HG03025 (cell line): ENCODE data around the gene ADAT3.
A peak's percentile ranks its signal among the peaks of the same experiment; 100 is the strongest.
"Not testable (repeated sequence)": the region's sequence is repeated elsewhere in the genome, so short reads cannot be mapped to it uniquely, and the experiment has no call there.

Source experiments
- ATAC-seq: cut with Tn5 transposase; IDR thresholded peaks from one replicate; pipeline ENCODE4 v1.9.1; 2021; ENCODE audit warnings: mild to moderate bottlenecking, moderate library complexity; ENCODE audit not compliant: unreplicated experiment, low FRiP score

ADAT3 gene

DNA sequence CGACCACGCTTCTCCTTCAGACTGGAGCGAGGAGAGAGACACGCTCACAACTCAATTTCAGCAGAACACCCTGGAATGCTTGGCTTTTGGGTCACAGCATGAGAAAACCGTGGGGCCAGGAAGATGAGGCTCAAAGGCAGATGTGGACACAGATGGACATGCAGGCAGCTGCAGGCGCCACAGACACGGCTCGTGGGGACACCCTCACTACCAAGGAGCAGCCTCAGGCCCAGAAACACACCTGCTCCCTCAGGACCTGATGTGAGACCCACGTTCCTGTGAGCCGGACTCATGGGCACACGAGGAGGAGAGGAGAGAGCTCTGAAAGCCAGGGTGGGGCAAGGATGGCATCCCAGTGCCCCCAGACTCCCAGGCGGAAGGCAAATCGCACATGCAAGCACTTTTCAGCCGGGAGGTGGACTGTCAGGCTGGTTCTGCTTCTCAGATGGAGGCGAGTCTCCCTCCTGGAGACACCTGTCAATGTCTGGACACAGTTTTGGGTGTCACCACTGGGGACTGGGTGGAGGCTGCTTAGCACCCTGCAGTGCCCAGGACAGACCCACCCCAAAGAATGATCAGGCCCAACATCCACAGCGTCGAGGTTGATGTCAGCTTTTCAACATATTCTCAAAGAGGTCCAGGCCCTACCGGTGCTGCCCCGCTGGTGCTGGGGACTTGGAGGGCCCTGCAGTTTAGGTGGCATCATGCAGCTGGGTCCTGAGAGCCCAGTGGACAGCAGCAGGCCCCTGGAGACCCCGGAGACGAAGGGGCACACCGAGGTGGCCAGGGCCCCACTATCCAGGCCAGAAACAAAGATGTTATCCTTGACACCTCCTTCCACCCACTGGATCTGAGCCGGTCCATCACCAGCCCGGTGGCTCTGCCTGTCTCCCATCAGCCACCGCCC, 22.2 kb upstream of the ADAT3 start:
- ATAC-seq: no peak

DNA sequence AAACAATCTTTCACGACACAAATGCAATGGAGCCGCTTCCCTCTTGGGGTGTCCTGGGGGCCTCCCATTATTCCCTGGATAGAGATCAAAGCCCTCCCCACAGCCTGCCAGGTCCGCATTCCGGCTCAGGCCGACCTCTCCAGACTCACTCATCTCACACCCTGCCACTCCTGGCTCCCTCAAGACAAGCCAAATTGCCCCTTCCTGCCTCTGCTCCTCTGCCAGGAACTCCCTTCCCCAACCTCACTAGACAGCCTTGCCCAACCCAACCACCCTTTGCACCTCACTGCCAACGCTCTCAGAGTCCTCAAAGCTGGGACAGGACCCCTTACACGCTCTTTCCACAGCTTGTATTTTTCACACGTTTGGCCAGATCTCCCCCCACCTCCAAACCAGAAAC, 21.4 kb upstream of the ADAT3 start:
- ATAC-seq: no peak

DNA sequence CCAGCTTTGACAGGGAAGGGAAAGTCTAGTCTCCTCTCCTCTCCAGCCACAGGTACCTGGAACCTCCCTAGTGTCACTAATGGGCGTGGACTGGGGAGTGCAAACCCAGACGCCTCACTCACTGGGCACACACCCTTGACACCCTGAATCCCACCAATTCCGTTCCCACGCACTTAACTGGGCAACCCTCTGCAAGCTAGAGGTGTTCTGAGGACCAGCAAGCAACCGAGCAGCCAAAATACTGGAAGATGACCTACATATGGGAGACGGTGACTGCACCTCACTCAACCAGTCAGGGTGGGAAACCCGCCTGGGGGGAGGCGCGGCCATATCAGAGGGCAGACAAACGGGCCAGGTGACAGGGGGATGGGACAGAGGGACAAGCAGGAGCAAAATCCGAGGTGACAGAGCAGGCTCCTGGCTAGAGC, 20.9 kb upstream of the ADAT3 start:
- no peak for ATAC-seq

DNA sequence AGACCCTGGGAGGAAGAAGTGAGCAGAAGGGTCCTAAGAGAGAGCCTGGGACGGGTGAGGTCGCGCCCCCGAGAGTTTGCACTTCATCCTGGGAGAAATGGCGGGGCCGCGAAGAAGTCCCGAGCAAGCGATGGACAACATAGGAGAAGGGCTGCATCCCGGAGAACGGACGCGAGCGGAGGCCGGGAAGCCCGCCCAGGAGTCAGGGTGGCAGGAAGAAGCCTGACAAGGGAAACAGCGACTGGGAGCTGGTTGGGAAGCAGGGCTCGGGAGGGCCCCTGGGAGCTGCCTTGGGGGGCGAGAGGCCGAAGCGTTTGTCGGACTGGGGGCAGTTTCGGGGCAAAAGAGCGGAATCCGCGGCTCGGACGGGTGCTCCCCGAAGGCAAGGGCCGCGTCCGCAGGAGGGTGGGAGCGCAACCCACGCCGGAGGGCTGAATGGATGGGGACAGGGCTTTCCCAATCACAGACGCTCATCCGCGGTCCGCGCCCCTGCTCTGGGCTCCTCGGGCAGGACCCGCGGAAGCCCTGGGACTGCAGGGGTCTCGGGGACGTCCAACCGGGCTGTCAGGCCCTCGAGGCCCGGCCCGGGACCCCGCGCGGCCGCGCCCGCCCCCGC, 20.4 kb upstream of the ADAT3 start:
- ATAC-seq: peak; percentile 23

DNA sequence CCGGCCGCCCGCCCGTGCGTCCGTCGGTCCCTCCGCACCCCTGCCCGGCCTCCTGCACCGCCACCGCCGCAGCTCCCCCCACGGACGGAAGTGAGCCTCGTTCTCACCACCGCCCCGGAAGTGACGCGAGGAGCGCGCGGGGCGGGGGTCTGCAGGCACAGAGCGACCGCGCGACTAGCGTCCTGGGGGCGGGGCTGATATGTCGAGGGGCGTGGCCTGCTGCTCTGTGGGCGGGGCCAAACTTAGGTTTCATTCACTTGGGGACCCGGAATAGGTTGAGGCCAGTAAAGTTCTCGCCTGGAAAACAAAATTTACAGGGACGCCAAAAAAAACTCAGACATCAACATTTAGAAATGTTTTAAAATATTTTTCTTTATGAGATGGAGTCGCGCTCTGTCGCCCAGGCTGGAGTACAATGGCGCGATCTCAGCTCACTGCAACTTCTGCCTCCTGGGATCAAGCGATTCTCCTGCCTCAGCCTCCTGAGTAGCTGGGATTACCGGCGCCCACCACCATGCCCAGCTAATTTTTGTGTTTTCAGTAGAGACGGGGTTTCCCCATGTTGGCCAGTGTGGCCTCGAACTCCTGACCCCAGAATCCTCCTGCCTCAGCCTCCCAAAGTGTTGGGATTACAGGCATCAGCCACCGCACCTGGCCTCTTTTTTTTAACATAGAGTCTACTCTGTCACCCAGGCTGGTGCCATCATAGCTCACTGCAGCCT, 19.6 kb upstream of the ADAT3 start, which contains the start of gene ABHD17A:
Gene ABHD17A, minus strand, starts transcription at position 99 of the 722 bp plus-strand sequence. CDS start 3,930 bp downstream, outside the sequence.
- peak; percentile 51 for ATAC-seq

DNA sequence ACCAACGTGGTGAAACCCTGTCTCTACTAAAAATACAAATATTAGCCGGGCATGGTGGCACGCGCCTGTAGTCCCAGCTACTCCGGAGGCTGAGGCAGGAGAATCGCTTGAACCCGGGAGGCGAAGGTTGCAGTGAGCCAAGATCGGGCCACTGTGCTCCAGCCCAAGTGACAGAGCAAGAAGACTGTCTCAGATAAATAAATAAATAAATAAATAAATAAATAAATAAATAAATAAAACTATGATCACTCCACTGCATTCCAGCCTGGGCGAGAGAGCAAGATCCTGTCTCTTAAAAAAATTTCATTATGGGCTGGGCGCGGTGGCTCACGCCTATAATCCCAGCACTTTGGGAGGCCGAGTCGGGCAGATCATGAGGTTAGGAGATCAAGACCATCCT, 18.8 kb upstream of the ADAT3 start:
- not testable (repeated sequence) for ATAC-seq

DNA sequence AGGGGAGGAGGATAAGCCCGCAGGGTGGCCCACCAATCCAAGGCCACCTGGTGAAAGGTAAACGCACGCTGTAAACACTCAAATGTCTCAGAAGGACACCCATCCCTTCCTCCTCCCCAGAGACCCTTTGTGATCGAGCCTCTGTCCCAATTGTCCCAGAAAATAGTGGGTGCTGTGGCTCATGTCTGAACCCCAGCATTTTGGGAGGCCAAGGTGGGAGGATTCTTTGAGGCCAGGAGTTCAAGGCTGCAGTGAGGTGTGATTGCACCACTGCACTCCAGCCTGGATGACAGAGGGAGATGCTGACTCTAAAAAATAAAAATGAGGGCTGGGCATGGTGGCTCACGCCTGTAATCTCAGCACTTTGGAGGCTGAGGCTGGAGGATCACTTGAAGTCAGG, 16.8 kb upstream of the ADAT3 start:
- no peak for ATAC-seq

DNA sequence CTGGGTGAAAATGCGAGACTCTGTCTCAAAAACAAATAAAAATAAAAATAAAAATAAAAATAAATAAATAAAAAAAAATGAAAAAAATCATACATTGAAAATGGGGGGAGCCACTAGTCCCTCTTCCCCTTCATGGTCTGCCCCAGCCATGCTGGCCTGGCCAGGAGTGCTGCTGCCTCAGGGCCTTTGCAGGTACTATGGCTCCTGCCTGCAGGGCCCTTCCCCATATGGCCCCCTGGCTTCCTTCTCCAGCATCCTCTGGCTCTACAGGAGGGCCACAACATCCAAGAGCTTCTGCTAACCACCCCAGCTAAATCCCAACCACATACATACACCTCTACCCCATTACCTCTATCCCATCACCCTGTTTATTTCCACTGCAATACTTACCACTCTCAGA, 15.3 kb upstream of the ADAT3 start:
- ATAC-seq: no peak

DNA sequence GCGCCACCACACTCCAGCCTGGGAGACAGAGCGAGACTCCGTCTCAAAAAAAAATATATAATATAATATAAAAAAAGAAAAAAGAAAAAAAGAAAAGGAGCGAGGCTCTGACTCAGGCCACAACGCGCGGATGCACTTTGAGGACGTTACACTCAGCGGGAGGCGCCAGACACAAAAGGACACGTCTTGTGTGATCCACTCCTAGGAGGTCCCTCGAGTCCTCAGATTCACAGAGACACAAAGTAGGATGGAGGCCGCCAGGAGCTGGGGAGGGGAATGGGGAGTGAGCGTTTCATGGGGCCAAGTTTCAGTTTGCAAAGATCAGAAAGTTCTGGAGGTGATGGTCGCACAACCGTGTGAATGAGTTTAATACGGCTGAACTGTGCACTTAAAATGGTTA, 11.4 kb upstream of the ADAT3 start:
- no peak for ATAC-seq

DNA sequence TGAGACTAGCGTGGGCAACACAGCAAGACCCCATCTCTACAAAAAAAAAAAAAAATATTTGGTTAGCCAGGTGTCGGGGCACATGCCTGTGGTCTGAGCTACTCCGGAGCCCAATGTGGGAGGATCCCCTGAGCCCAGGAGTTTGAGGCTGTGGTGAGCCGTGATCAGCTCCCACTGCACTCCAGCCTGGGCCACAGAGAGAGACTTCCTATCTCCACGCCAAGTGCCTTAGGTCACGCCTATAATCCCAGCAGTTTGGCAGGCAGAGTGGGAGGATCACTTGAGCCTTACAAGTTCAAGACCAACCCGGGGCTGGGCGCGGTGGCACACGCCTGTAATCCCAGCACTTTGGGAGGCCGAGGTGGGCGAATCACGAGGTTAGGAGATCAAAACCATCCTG, 8.7 kb upstream of the ADAT3 start:
- no peak for ATAC-seq

DNA sequence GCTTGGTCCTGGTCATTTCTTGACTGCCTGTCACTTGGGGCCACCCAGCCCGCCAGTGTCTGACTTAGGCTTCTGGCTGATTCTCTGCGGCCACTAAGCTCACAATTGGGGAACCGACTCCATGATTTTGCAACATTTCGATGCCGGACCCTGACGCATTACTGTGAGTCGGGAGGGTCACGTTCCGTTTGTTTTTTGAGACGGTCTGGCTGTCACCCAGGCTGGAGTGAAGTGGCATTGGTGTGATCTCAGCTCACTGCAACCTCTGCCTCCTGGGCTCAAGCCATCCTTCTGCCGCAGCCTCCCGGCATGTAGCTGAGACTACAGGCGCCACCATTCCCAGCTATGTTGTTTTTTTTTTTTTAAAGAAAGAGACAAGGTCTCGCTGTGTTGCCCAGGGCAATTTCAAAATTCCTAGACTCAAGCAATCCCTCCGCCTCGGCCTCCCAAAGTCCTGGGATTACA, 3.2 kb upstream of the ADAT3 start:
- no peak for ATAC-seq

DNA sequence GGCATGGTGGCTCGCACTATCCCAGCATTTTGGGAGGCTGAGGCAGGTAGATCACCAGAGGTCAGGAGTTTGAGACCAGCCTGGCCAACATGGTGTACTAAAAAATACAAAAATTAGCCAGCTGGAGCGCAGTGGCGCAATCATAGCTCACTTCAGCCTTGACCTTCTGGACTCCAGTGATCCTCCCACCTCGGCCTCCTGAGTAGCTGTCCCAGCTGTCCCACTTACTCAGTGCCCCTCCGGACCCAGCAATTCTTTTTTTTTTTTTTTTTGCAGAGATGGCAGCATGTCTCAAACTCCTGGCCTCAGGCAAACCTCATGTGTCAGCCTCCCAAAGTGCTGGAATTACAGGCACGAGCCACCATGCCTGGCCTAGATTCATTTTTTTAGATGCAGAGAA, 2.3 kb upstream of the ADAT3 start:
- no peak for ATAC-seq

DNA sequence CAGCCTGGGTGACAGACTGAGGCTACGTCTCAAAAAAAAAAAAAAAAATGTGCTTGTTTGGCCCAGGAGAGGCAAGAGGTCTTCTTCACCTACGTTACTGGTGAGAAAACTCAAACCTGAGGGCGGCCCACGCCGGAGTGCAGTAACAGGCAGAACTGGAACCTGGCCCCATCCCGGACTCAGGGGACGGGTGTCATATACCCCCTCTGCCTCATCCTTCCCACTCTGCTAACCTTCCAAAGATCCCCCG, 414 bp upstream of the ADAT3 start:
- ATAC-seq: no peak

DNA sequence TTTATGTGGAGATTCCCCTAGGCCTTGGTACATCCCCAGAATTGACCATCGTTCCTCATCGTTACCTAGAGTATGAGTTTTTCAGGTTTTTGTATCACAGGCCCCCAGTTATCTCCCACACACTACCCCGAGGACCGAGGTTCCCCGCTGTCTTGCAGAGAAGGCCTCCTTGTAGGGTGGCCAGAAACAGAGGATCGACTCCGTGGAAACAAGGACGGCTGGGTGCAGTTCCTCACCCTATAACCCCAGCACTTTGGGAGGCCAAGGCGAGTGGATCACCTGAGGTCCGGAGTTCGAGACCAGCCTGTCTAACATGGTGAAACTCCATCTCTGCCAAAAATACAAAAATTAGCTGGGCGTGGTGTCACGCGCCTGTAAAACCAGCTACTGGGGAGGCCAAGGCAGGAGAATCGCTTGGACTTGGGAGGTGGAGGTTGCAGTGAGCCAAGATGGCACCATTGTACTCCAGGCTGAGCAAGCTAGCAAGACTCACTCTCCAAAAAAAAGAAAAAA, 720 bp downstream of the ADAT3 start:
- no peak for ATAC-seq

DNA sequence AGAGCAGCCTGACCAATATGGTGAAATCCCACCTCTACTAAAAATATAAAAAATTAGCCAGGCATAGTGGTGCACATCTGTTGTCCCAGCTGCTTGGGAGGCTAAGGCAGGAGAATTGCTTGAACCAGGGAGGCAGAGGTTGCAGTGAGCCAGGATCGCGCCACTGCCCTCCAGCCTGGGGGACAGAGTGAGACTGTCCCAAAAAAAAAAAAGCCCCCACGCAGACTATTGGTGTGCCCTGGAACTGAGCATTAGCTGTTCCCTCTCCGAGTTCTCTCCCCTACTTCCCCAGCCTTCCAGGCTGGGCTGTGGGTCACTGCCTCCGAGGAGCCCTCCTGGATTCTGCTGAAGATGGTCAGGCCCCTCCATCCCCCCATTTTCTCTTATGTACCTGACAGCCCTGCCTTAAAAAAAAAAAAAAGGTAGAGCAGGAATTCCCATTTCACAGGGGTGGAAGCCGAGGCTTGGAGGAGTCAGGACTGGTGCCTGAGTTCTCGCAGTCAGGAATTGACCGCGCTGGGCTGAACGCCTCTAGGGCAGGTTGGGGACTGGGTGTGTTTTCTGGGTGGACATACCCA, 1.9 kb downstream of the ADAT3 start:
- ATAC-seq: no peak

DNA sequence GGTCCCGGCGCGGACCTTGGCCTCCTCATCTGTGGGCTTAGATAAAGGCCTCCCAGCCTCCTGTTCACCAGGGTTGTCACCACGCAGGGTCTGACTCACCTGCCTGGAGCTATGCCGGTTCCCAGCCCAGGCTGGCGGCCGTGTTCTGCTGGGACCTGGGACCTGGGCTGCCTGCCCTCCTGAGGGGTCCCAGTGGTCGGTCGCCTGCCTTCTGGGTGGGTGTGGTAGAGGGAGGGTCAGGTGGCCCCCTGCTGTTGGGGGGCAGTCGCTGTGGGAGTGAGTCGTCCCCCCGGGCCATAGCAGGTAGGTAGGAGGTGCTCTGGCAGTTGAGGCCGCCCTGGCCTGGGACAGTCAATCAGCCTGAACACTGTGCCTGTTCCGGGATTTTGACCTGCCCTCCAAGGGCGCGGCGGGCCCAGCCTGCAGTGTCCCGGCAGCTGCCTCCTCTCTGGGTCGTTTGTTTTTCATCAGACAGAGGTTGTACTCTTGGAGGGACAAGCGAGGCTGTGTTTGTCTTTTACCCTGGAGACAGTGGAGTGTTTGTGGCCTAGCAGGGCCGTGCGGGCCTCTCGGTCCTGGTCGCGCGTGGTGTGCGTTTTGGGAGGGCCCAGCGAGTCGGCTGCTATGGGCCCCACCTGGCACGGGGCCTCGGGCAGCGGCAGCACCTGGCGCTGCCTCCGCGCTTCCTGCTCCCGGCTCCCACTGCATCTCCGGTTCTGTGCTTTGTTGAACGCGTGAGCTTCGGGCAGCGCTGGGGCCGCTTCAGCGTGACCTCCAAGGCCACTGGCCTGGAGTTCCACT, 2.6 kb downstream of the ADAT3 start:
- no peak for ATAC-seq

DNA sequence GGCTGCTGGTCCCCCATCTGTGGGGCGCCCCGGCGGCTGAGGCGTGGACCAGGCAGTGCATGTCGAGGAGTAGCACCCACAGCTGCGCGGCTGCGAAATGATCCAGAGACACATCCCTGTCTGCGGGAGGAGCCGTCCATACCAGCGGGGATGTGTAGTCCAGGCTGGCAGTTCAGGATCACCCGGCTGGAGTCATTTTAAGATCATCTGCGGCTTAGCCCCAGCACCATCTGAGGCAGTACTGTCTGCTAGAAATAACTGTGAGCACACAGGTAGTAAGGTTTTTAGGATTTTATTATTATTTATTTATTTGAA, 3.1 kb downstream of the ADAT3 start:
- ATAC-seq: no peak

DNA sequence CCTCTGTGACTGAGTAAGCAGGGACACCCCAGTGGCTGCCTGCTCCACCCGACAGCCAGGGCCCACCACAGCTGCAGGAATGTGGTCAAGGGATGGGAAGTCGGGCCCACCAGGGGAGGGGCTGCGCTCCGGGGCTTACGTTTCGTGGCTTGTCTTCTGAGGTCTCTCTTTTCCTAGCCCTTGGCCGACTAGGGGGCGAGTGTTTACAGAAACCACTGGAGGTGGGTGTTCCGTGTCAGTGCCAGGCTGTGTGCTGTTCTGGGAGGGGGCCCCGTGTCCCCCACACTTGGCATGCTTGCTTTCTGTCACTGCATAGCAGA, 4.5 kb downstream of the ADAT3 start:
- no peak for ATAC-seq

DNA sequence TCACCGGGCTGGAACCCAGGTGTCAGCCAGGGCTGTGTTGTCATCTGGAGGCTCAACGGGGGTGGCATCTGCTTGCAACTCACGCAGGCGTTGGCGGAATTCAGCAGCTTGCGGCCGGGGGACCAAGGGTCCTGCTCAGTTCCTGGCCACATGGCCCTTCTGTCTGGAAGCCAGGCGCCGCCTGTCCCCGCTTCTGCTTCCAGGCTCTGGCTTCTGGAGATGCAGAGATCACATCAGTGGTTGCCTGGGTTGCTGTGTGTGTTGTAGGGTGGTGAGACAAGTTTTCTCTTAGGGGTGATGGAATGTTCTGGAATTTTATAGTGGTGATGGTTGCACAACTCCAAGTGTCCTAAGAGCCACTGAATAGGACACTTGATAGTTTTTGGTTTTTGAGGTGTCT, 5.0 kb downstream of the ADAT3 start:
- ATAC-seq: no peak

DNA sequence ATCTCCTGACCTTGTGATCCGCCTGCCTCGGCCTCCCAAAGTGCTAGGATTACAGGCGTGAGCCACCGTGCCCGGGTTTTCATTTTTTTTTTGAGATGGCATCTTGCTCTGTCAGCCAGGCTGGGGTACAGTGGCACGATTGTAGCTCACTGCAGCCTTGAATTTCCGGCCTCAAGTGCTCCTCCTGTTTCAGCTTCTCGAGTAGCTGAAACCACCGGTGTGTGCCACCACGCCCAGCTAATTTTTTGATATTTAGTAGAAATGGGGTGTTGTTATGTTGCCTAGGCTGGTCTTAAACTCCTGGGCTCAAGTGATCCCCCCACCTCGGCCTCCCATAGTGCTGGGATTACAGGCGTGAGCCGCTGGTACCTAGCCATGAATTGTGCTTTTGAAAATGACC, 5.9 kb downstream of the ADAT3 start:
- ATAC-seq: no peak
